Muscle layer of duodenum (tissue), 2 donors: ENCODE results near the gene ATP10A.

Experiments
- H3K27ac ChIP-seq: one replicate; pipeline ENCODE4 v1.7.0; 2013; ENCODE audit warnings: mild to moderate bottlenecking, low read length
- H3K27me3 ChIP-seq: one replicate; pipeline ENCODE4 v1.7.0; 2013; ENCODE audit warnings: low read depth, mild to moderate bottlenecking, control low read depth, low read length
- H3K36me3 ChIP-seq, 2 donors: one replicate each; pipeline ENCODE4 v1.7.0; 2013; ENCODE audit warnings: low read length in 2 of 2, control low read depth in 1 of 2, mild to moderate bottlenecking in 1 of 2; ENCODE audit not compliant: insufficient read depth in 2 of 2, control insufficient read depth in 1 of 2
- H3K4me1 ChIP-seq, 2 donors: one replicate each; pipeline ENCODE4 v1.7.0; 2013; ENCODE audit warnings: low read length in 2 of 2, mild to moderate bottlenecking in 2 of 2, control low read depth in 1 of 2, moderate library complexity in 1 of 2; ENCODE audit not compliant: insufficient read depth in 2 of 2, control insufficient read depth in 1 of 2
- H3K4me3 ChIP-seq, 2 donors: one replicate each; pipeline ENCODE4 v1.7.0; 2013; ENCODE audit warnings: low read length in 2 of 2, low read depth in 1 of 2, mild to moderate bottlenecking in 1 of 2
- H3K9me3 ChIP-seq, 2 donors: one replicate each; pipeline ENCODE4 v1.7.0; 2013; ENCODE audit warnings: low read length in 2 of 2, control low read depth in 1 of 2, mild to moderate bottlenecking in 1 of 2; ENCODE audit not compliant: control insufficient read depth in 1 of 2
- donor health status: healthy.

Gene ATP10A

DNA sequence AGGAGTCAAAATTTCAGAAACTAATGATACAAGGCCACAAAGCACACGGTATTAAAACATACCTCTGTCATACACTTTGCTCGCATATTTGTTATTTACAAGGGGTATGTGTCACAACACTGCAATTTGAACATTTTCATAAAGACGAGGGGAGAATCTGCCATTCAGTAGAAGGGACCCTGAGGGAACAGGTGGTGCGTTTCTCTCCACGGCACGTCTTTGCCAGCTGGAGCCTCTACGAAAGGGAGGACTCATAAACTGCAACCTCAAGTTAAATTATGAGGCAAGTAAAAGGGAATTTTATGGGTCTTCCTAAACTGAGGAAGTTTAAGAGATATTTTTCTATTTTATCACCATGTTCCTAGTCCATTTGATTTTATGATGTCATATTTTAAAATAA is 19.1 kb downstream of the ATP10A start:
- Histone ChIP-seq H3K4me3 (no peak overlapping the region), H3K27me3 (no peaks in the 10 kb centered on the region), H3K36me3 (no peaks in the 10 kb centered on the region), H3K4me1 (peaks cover 9 to 13% of the 10 kb centered on the region in 2 donors), H3K27ac (no peak overlapping the region), H3K9me3 (no peaks in the 10 kb centered on the region)

DNA sequence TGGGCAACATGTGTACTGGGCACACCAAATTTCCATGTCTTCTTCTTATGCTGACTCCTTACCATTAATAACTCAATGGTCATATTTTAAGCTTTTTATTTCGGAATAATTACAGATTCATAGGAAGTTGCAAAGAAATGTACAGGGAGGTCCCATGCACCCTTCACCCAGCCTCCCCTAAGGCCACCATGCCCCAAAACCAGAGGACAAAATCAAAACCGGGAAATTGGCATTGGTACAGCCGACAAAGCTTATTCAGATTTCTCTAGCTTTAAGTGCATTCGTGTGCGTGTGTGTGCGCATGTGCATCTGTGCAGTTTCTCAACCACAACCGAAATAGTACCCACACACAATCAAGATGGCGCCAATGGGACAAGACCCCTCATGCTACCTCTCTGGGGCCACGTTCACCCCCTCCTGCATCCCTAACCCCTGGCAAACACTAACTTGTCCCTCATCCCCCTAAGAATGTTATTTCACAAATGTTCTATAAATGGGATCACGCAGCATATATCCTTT is 23.4 kb downstream of the ATP10A start:
- Histone ChIP-seq H3K36me3 (no peaks in the 10 kb centered on the region), H3K27me3 (no peaks in the 10 kb centered on the region), H3K9me3 (no peaks in the 10 kb centered on the region), H3K4me1 (peaks cover 4 to 7% of the 10 kb centered on the region in 2 donors), H3K4me3 (no peak overlapping the region), H3K27ac (no peak overlapping the region)

DNA sequence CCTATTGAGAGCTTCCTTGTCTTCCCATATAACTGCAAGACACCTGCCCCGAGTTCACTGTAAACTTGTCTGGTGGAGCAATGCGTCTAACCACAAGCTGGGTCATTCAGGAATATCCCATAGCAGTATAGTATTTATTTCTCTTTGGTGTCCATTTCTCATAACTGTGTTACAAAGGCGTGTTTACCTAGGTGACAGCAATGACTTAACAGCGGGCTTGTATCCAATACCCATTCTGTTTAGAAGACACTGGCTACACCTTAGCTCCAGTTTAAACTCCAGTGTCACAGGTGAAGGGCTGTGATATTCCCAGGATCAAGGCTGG is 24.3 kb downstream of the ATP10A start:
- no peak overlapping the region for H3K4me3 ChIP-seq
- H3K36me3 ChIP-seq, result no peaks in the 10 kb centered on the region
- peaks cover 4 to 7% of the 10 kb centered on the region in 2 donors for H3K4me1 ChIP-seq
- no peaks in the 10 kb centered on the region for H3K27me3 ChIP-seq
- H3K9me3 ChIP-seq, result no peaks in the 10 kb centered on the region
- no peak overlapping the region for H3K27ac ChIP-seq

DNA sequence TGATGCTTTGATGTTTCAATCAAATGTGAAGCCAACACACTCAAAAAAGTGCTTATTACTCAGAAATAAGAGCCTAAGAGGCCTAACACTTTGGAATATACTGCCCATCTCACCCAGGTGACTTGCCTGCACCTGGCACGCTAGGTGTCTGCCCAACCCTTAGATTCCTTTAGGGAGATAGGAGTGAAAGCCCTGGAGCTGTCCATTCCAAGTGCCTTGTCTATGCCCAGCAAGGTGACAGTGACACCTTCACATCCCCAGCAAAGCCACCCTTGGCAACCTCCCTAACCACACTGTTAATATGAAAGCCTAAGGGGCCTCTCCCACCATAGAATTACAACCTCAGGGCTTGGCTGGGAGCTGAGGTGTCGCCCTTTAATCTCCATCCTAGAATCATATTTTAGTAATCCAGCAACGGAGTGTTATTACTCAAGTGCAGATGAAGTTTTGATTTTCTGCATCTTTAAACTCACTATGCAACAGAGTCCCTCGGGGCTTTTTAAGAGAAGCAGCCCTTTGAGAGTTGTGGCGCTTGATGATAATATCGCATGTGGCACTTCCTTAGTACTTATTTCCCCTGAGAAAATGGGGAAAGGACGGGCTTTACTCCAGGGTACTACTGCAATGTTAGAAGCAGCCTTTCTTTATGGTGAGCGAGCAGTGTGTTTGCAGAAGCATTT is 24.8 kb downstream of the ATP10A start:
- Histone ChIP-seq H3K27me3 (no peaks in the 10 kb centered on the region), H3K9me3 (no peaks in the 10 kb centered on the region), H3K4me1 (peaks cover 0 to 2% of the 10 kb centered on the region in 2 donors), H3K36me3 (no peaks in the 10 kb centered on the region), H3K27ac (no peak overlapping the region), H3K4me3 (no peak overlapping the region)

DNA sequence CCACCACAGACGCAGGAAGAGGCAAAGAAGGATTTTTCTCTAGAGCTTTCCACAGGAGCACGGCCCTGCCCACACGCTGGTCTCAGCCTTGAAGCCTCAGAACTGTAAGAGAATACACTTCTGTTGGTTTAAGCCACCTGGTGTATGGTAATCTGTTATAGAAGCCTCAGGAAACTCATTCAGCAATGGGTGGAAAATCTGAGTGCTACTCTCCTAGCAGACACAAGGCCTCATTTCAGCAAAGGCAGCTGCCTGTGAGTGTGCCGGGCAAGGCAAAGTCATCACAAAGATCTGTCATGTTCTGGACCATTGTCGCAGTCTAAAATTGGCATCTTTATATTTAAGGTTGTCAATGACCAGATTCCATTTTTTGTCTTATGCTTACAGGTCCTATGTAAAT is 31.0 kb downstream of the ATP10A start:
- H3K27me3 ChIP-seq, result no peaks in the 10 kb centered on the region
- H3K27ac ChIP-seq, result peak overlapping the region; percentile 68
- no peak overlapping the region for H3K4me3 ChIP-seq
- peaks cover 0 to 3% of the 10 kb centered on the region in 2 donors for H3K36me3 ChIP-seq
- no peaks in the 10 kb centered on the region for H3K9me3 ChIP-seq
- peaks cover 5 to 6% of the 10 kb centered on the region in 2 donors for H3K4me1 ChIP-seq

DNA sequence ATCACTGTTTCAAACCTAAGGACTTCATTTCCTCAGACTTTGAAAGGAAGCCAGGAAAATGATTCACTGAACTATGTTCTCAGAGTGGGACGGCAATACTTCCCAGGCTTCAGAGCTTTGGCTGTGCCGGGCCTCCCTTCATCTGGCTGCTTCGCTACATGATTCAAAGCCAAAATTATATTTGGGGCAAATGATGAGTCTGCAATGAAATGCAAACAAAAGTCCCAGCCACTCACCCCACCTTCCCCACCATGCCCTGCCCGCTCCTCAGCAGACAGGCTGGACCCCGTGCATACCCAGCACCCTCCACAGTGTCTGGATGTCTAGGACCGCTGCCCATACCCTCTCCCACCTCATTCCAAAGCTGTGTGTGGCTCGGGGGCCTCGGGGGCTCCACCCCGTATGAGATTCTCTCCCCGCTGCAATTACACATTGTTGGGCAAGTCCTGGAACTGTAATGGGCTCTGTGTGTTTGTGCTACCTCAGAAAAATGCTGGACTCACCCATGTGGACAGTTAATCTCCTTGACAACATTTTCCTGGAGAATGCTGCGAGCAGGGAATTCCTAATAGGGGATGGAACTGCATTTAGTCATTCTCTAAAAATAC is 32.2 kb downstream of the ATP10A start:
- H3K4me3 ChIP-seq, result peak overlapping the region in 1 of 2 donors; percentile 30
- peaks cover 5 to 6% of the 10 kb centered on the region in 2 donors for H3K4me1 ChIP-seq
- no peaks in the 10 kb centered on the region for H3K27me3 ChIP-seq
- H3K36me3 ChIP-seq, result peaks cover 0 to 3% of the 10 kb centered on the region in 2 donors
- H3K9me3 ChIP-seq, result no peaks in the 10 kb centered on the region
- H3K27ac ChIP-seq, result peak overlapping the region; percentile 89

DNA sequence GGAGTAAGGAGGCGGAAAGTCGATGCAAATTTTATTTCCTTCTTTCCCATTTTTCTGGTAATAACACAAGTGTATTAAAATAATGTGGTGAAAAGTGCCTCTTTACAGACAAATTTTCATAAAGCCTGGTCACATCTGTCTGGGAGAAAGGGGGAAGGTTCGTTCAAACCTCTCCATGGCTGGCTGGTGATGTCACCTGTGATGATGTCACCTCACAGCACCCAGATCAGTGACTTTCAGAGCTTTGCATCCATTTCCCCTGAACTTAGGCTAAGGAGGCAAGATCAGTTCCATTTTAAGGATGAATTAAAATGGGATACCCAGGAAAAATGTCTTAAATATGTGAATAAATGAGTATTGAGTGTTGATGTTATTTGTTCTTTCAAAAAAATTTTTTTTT is 34.1 kb downstream of the ATP10A start:
- Histone ChIP-seq H3K4me3 (no peak overlapping the region), H3K9me3 (no peaks in the 10 kb centered on the region), H3K27me3 (no peaks in the 10 kb centered on the region), H3K36me3 (peaks cover 0 to 3% of the 10 kb centered on the region in 2 donors), H3K27ac (no peak overlapping the region), H3K4me1 (peaks cover 5 to 14% of the 10 kb centered on the region in 2 donors)

DNA sequence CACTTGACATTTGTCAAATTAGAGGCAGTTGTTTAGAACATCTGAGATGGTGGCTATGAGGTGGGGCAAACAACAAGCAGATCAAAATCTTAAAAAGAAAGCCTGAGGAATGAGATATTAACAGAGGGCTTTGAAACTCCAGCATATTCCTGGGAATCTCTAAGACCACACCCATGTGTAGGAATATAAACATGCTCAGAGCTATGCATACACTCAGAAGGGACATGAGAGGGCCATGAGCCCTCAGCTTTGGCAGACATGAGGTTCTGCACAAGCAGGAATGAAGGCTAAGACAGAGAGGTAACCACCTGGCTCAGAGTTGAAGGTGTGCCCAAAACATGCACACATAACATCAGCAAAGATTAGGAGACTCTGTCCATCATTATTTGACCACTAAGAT is 37.9 kb downstream of the ATP10A start:
- Histone ChIP-seq H3K27ac (no peak overlapping the region), H3K4me1 (peaks cover 0 to 10% of the 10 kb centered on the region in 2 donors), H3K36me3 (no peaks in the 10 kb centered on the region), H3K4me3 (no peak overlapping the region), H3K27me3 (no peaks in the 10 kb centered on the region), H3K9me3 (no peaks in the 10 kb centered on the region)

DNA sequence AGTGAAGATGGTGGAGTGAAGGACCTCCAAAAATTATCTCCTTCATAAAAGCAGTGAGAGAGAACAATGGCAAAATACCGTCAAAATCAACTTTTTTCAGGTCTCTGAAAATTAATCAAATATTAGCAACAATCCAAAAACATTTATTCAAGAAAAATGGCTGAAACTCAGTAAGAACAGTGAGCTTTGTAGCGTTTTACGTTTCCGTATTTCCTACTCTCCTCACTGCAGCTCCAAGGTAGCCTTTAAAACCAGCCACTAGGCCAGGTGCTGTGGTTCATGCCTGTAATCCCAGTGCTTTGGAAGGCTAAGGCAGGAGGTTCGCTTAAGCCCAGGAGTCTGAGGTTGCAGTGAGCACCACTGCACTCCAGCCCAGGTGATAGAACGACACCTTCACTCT is 38.5 kb downstream of the ATP10A start:
- Histone ChIP-seq H3K27ac (no peak overlapping the region), H3K4me1 (peaks cover 0 to 8% of the 10 kb centered on the region in 2 donors), H3K27me3 (no peaks in the 10 kb centered on the region), H3K9me3 (no peaks in the 10 kb centered on the region), H3K4me3 (no peak overlapping the region), H3K36me3 (no peaks in the 10 kb centered on the region)

DNA sequence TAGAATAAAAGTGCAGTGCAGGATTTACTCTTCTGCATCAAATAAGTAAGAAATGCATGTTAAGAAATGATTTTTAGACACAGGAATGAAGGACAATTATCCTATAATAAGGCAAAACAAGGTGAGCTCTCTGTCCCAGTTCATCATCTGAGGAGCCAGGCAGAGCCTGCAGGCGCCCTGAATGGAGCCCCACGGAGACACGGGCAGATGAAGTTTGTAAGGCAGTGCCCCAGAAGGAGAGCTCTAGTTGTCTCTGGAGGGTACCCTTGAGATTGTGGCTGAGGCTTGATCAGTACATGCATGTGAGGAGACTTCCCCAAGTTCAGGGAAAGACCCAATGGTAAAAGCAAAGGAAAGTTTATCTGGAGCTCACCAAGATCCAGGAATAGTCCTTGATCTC is 50.3 kb downstream of the ATP10A start:
- Histone ChIP-seq H3K4me1 (peaks cover 0 to 3% of the 10 kb centered on the region in 2 donors), H3K36me3 (no peaks in the 10 kb centered on the region), H3K27ac (no peak overlapping the region), H3K27me3 (no peaks in the 10 kb centered on the region), H3K9me3 (no peaks in the 10 kb centered on the region), H3K4me3 (no peak overlapping the region)

DNA sequence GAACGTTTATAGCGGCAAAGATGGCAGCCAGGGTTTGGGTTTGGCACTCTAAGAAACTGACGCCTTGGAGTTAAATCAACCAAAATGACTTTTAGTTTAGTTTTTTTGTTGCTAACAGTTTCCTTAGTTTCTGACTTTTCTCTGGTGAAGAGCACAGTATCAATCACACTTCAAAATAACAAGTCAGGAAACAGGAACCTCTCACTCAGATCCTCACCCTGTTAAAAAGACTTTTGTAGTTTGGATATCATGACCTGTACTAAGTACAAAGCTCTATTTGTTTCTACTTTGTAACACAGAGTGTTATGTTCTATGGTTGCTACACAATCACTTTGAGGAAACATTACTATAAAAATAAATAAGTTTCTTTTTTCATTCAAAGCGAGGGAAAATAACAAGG is 51.1 kb downstream of the ATP10A start:
- Histone ChIP-seq H3K4me1 (peaks cover 0 to 3% of the 10 kb centered on the region in 2 donors), H3K36me3 (no peaks in the 10 kb centered on the region), H3K4me3 (no peak overlapping the region), H3K9me3 (no peaks in the 10 kb centered on the region), H3K27me3 (no peaks in the 10 kb centered on the region), H3K27ac (no peak overlapping the region)
